Activated T-cell treated with anti-CD3 and anti-CD28 coated beads, Interleukin-2, amount 50 U/mL, for 72 hours (primary cell): ENCODE data around the gene ZNF705A. TPM values are rescaled to one million over a fixed set of nuclear protein-coding genes. Genes with fewer than 3 reads are reported as not detected.
A peak's percentile ranks its signal among the peaks of the same experiment; 100 is the strongest.
"Not testable (repeated sequence)": the region's sequence is repeated elsewhere in the genome, so short reads cannot be mapped to it uniquely, and the experiment has no call there.

Experiments
- ATAC-seq, 2 donors: fragments of 150-1000 bp; cut with Tn5 transposase; replicated peaks in 1 of 2; 2 replicates each; pipeline ENCODE4 v1.10.0; 2021; ENCODE audit warnings: moderate library complexity in 2 of 2, mild to moderate bottlenecking in 1 of 2
- DNase-seq, 2 donors: peaks; one replicate each; pipeline ENCODE4 v3.0.0; 2021 to 2022; ENCODE audit warnings: mixed read lengths in 1 of 2
- H3K27ac Mint-ChIP-seq: one replicate; pipeline ENCODE4 v1.8.0; 2022; ENCODE audit warnings: mild to moderate bottlenecking, moderate library complexity, mixed read lengths
- H3K27me3 Mint-ChIP-seq: one replicate; pipeline ENCODE4 v1.8.0; 2022; ENCODE audit warnings: low read depth, mixed read lengths
- H3K36me3 Mint-ChIP-seq, 2 donors: one replicate each; pipeline ENCODE4 v1.8.0; 2022; ENCODE audit warnings: mixed read lengths in 2 of 2, mild to moderate bottlenecking in 1 of 2; ENCODE audit not compliant: insufficient read depth in 2 of 2
- H3K4me1 Mint-ChIP-seq: one replicate; pipeline ENCODE4 v1.8.0; 2022; ENCODE audit warnings: low read depth, mixed read lengths
- H3K4me3 Mint-ChIP-seq, 2 donors: one replicate each; pipeline ENCODE4 v1.8.0; 2022; ENCODE audit warnings: mild to moderate bottlenecking in 2 of 2, mixed read lengths in 2 of 2, moderate library complexity in 2 of 2
- H3K9me3 Mint-ChIP-seq, 2 donors: one replicate each; pipeline ENCODE4 v1.8.0; 2022; ENCODE audit warnings: mixed read lengths in 2 of 2
- total RNA-seq, 2 donors: library from RNA; stranded (reverse); gene quantifications; one replicate each; pipeline ENCODE4 v1.2.3, GENCODE V29; 2022

ZNF705A gene
- total RNA-seq = not detected

DNA sequence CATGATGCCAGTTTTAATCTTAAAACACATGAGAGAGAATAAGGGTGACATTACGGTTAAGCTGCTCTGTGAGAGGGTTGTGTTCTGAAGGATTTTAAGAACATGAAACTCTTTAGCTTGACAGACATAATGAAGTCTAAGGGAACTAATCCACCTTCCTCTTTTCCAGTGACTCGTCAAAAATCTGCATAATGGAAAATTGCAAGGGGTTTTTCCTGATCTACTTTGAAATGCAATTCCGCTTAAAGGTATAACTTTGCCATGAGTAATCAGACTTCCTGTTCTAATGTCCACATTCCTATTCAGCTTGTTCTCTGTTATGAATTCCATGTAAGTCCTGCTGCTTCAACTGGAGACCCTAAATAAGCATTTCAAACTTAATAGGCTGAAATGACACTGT lies at the start of gene ZNF705A:
Gene ZNF705A (plus strand): TSS at position 171 of the 400 bp plus-strand sequence. CDS start 15,611 bp downstream, outside the sequence.
- H3K9me3 Mint-ChIP-seq = peaks cover 0 to 1% of the 10 kb centered on the region in 2 donors
- no peak within 1 kb of the TSS for H3K27ac Mint-ChIP-seq
- no peak within 1 kb of the TSS for H3K4me3 Mint-ChIP-seq
- no peak for ATAC-seq
- H3K4me1 Mint-ChIP-seq = peaks cover 22% of the 10 kb centered on the region
- DNase-seq = no peak
- H3K36me3 Mint-ChIP-seq = no peaks in the 10 kb centered on the region
- H3K27me3 Mint-ChIP-seq = no peaks in the 10 kb centered on the region

DNA sequence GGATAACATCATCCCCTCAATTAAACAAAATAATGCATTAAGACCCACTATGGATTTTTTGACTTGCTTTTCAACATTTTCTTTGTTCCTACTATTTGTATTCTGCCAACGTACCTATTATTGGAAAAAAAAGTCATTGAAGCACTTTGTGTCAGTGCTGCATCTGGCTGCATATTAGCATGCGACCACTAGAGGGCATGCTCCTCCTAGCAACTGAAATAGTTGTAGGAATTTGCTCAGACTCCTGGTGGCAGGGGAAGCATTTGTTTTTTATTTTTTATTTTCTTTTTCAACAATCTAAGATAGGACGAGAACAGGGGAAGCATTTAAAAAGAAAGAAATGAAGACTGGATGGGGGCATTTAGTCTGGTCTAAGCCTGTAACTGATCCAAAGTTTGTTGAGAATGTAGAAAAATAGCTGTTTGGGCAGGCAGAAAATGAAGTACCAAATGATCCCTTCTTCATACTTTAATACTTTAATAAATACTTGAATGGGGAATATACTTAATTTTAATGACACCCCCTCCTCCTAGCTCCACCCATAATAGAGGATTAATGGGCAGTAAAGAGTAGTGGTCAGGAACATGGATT lies 47.9 kb upstream of the ZNF705A start:
- Mint-ChIP-seq H3K27ac (peak overlapping the region; percentile 93), H3K4me1 (peaks cover 6% of the 10 kb centered on the region)

DNA sequence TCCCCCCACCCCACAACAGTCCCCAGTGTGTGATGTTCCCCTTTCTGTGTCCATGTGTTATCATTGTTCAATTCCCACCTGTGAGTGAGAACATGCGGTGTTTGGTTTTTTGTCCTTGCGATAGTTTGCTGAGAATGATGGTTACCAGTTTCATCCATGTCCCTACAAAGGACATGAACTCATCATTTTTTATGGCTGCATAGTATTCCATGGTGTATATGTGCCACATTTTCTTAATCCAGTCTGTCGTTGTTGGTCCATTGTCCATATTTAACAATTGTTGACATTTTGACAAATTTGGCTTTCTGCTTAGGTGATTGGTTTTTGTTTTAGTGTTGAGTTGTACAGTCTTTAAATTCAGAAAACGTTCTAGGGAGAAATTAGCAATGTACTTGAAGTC lies 43.7 kb upstream of the ZNF705A start:
- H3K27me3 Mint-ChIP-seq, H3K9me3 Mint-ChIP-seq, DNase-seq, H3K4me1 Mint-ChIP-seq, H3K4me3 Mint-ChIP-seq, H3K27ac Mint-ChIP-seq, ATAC-seq, H3K36me3 Mint-ChIP-seq: not testable (repeated sequence)

More for the DNA sequence above, 47.9 kb upstream of the ZNF705A start:
- Mint-ChIP-seq H3K27me3 (no peaks in the 10 kb centered on the region), H3K36me3 (peaks cover 3 to 11% of the 10 kb centered on the region in 2 donors), H3K4me3 (no peak overlapping the region), H3K9me3 (no peaks in the 10 kb centered on the region)
- peak; percentile 75 to 77 for DNase-seq
- ATAC-seq = peak; percentile 51 to 76

DNA sequence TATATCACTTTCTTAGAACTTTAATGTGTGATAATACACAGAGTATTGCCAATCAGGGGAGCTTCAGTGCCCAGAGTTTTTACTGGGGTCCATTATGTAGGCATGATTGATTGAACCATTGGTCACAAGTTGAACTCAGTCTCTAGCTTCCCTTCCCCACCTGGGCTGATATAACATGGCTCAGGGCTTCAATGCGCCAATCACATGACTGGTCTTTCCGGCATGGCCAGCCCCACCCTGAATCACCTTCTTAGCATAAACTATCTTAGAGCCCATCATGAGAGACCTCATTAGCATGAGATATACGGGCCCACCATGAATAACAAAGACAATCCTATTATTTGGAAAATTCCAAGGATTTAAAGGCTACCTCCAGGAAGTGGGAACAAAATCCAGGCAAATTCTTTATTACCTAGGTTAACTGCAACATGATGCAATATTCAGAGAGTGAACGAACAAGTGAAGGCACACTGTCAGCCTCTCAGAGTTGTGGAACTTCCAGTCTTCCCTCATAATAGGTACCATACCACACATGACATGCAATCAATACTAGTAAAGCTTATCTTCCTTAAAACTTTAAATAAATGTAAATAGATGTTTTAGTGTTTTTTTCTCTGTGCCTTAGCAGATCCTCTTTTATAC lies 36.6 kb upstream of the ZNF705A start:
- H3K27me3 Mint-ChIP-seq = no peaks in the 10 kb centered on the region

DNA sequence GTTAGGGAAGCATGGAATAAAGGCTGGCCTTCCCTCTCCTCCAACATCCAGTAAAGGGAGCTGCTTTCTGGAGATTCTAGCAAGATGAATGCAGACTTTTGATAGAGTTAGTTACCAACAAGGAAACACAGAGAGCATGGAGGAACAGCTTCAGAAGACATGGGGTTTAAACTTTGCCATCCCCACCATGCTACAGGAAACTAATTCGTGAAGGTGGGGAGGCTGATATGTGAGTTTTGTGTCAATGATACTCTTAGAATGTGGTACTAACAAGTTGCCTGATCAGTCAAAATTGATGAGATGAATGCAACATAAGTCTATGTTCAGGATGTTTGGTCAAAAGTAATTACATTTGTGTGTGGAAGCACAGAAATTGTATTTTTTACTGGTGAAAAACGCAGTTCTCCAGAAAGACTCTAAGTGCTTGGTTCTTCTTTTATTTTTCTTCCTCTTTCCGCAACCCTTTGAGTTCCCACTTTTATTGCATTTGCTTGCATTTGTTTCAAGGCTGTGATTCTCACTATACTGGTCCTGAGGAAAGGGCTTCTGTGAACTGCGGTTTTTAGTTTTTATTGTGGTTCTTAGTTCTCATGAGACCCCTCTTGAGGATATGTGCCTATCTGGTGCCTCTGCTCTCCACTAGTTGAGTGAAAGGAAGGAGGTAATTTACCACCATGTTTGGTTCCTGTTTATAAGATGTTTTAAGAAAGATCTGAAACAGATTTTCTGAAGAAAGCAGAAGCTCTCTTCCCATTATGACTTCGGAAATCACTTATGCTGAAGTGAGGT lies 33.5 kb upstream of the ZNF705A start, which contains the start of gene CLEC4A:
Gene CLEC4A (plus strand): TSS at position 494 of the 789 bp plus-strand sequence. CDS start 262 bp downstream, at position 756.
- DNase-seq = no peak
- Mint-ChIP-seq H3K27ac (no peak within 1 kb of the TSS), H3K9me3 (no peaks in the 10 kb centered on the region), H3K27me3 (no peaks in the 10 kb centered on the region), H3K36me3 (no peaks in the 10 kb centered on the region), H3K4me3 (no peak within 1 kb of the TSS), H3K4me1 (no peaks in the 10 kb centered on the region)
- ATAC-seq = no peak

More for the DNA sequence above, 36.6 kb upstream of the ZNF705A start:
- Mint-ChIP-seq H3K4me3 (no peak overlapping the region), H3K4me1 (no peaks in the 10 kb centered on the region), H3K36me3 (no peaks in the 10 kb centered on the region), H3K9me3 (no peaks in the 10 kb centered on the region), H3K27ac (no peak overlapping the region)
- no peak for DNase-seq
- no peak for ATAC-seq

DNA sequence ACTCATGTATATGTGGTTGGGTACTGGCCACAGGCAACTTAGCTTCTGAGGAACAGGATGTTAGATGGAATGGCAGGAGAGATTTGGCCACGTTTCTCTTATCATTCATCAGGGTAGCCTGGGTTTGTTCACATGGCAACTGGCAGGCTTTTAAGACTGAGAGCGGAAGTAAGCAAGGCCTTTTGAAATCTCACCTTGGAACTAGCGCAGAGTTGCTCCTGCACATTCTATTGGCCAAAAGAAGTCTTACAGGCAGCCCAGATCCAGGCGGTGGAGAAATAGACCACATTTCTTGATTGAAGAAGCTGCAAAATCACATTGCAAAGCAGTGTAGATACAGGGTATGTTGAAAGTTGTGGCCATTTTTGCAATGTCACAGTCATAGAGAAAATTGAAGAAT lies 29.7 kb upstream of the ZNF705A start:
- Mint-ChIP-seq H3K27ac (no peak overlapping the region), H3K9me3 (no peaks in the 10 kb centered on the region), H3K36me3 (no peaks in the 10 kb centered on the region), H3K4me3 (no peak overlapping the region), H3K27me3 (no peaks in the 10 kb centered on the region), H3K4me1 (no peaks in the 10 kb centered on the region)
- DNase-seq = no peak
- no peak for ATAC-seq

DNA sequence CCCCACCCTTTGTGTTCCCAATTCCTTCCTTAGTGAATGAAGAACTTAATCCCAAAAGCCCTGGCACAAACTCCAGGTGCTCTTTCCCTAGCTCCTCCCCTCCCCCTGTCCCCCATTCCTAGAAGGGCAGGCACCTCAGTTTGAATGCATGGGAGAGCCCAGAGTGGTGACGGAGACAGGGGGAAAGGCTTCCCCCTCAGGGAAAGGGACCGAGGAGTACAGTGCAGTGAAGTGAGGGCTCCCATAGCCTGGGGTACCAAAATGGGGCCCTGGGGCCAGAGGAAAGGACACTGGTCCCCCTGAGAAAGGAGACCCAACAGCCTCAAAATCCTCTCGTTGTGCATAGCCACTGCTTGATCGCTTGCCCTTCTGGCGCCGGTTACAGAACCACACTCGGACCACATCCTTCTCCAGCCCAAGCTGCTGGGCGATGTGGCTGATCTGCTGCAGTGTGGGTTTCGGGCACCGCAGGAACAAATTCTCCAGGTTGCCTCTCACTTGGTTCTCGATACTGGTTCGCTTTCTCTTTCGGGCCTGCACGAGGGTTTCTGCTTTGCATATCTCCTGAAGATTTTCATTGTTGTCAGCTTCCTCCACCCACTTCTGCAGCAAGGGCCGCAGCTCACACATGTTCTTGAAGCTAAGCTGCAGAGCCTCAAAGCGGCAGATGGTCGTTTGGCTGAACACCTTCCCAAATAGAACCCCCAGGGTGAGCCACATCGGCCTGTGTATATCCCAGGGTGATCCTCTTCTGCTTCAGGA lies 23.0 kb upstream of the ZNF705A start:
- ATAC-seq = not testable (repeated sequence)

DNA sequence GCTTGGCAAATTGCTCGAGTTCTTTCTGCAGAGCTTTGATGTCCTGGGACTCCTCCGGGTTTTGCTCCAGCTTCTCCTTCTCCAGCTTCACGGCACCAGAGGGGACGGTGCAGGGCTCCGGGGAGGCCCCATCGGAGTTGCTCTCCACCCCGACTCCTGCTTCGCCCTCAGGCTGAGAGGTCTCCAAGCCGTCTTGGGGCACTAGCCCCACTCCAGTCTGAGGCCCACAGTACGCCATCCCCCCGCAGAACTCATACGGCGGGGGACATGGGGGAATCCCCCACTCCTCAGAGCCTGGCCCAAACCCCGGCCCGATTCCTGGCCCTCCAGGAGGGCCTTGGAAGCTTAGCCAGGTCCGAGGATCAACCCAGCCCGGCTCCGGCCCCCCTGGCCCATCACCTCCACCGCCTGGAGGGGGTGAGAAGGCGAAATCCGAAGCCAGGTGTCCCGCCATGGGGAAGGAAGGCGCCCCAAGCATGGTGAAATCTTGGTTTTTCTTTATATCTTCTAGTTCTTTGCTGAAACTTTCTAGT lies 22.4 kb upstream of the ZNF705A start:
- ATAC-seq, H3K27ac Mint-ChIP-seq, H3K27me3 Mint-ChIP-seq, H3K4me3 Mint-ChIP-seq, DNase-seq, H3K9me3 Mint-ChIP-seq, H3K36me3 Mint-ChIP-seq, H3K4me1 Mint-ChIP-seq: not testable (repeated sequence)

More for the DNA sequence above, 23.0 kb upstream of the ZNF705A start:
- H3K4me3 Mint-ChIP-seq = peak overlapping the region in 1 of 2 donors; percentile 29
- not testable (repeated sequence) for H3K9me3 Mint-ChIP-seq, H3K36me3 Mint-ChIP-seq, H3K4me1 Mint-ChIP-seq, H3K27me3 Mint-ChIP-seq, H3K27ac Mint-ChIP-seq, DNase-seq

DNA sequence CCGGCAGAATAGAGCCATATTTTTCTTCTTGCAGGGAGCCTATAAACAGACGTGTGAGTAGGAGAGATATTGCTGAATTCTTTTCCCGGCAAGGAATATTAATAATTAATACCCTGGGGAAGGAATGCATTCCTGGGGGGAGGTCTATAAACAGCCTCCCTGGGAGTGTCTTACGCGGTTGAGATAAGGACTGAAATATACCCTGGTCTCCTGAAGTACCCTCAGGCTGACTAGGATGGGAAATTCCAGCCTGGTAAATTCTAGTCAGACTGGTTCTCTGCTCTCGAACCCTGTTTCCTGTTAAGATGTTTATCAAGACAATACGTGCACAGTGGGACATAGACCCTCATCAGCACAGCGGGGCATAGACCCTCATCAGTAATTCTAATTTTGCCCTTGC lies 15.2 kb upstream of the ZNF705A start:
- H3K36me3 Mint-ChIP-seq, H3K27ac Mint-ChIP-seq, H3K4me3 Mint-ChIP-seq, H3K9me3 Mint-ChIP-seq, H3K27me3 Mint-ChIP-seq, ATAC-seq, DNase-seq, H3K4me1 Mint-ChIP-seq: not testable (repeated sequence)

DNA sequence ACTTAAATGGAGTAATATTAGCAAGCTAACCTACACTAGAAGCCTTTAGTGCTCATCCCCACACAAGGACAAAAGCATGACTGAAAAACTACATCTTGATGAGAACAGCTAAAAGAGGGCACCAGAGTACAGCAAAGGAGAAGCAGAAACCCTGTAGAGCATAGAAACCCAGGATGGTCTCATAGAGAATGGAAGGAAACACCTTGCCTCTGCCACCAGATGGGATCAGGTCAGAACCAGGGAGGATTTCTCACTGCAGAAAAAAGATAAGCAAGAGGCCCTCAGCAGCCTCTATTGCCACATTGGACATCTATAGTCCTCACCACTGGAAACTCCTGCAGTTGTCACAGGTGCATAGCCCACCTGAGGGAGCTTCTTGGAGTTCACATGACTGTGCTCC lies 13.6 kb upstream of the ZNF705A start:
- Mint-ChIP-seq H3K4me3 (no peak overlapping the region), H3K27me3 (no peaks in the 10 kb centered on the region), H3K36me3 (peaks cover 0 to 4% of the 10 kb centered on the region in 2 donors), H3K9me3 (no peaks in the 10 kb centered on the region), H3K27ac (no peak overlapping the region), H3K4me1 (no peaks in the 10 kb centered on the region)
- no peak for DNase-seq
- no peak for ATAC-seq

DNA sequence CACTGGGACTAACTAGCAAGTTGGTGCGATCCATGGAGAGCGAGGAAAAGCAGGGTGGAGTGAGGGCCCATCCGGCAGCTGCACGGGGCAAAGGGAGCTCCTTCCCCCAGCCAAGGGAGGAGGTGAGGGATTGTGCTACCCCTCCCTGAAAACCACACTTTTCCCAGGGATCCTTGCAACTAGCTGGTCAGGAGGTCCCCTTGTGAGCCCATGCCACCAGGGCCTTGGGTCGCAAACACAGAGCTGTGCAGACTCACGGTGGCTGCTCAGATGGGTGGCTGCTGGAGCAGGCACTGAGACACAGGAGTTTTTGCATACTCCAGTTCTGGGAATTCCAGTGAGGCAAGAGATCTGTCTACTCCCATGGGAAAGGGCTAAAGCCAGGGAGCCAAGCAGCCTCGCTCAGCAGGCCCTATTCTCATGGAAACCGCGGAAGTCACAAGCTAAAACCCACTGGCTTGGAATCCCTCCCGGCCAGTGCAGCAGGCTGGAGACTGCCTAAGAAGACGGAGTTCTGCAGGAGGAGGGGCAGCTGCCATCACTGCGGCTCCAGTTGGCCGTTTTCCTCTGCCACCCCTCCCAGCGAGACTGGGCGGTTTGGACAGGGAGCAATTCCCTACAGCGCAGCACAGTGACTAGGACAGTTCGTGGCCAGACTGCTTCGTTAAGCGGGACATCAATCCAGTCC lies 10.9 kb upstream of the ZNF705A start:
- H3K27ac Mint-ChIP-seq = no peak overlapping the region
- no peaks in the 10 kb centered on the region for H3K27me3 Mint-ChIP-seq
- no peaks in the 10 kb centered on the region for H3K9me3 Mint-ChIP-seq
- peaks cover 0 to 2% of the 10 kb centered on the region in 2 donors for H3K36me3 Mint-ChIP-seq
- ATAC-seq (no peak), DNase-seq (no peak)
- H3K4me3 Mint-ChIP-seq = no peak overlapping the region
- no peaks in the 10 kb centered on the region for H3K4me1 Mint-ChIP-seq

DNA sequence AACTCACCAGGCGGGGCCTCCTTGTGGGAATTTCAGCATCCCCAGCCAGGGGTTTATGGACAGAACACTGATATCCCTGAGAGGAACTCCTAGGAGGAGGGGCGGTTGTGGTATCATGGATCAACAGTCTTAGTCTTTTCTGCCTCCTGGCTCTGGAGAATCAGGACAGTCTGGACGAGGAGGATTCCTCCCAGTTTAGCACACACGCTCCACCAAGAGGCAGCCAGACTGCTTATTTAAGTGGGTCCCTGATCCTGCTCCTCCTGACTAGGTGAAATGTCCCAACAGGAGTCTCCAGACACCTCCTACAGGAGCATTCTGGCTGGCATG lies 10.4 kb upstream of the ZNF705A start:
- H3K27me3 Mint-ChIP-seq = no peaks in the 10 kb centered on the region
- ATAC-seq = no peak
- H3K9me3 Mint-ChIP-seq = no peaks in the 10 kb centered on the region
- peaks cover 0 to 2% of the 10 kb centered on the region in 2 donors for H3K36me3 Mint-ChIP-seq
- no peak for DNase-seq
- H3K4me1 Mint-ChIP-seq = no peaks in the 10 kb centered on the region
- H3K27ac Mint-ChIP-seq = no peak overlapping the region
- H3K4me3 Mint-ChIP-seq = no peak overlapping the region
